GM12892 (cell line): ENCODE data around the gene LGALS9.
"Not testable (repeated sequence)": the region's sequence is repeated elsewhere in the genome, so short reads cannot be mapped to it uniquely, and the experiment has no call there.

Source experiments
- POLR2A ChIP-seq: IDR thresholded peaks from 2 replicates; pipeline ENCODE4 v1.6.1; 2011; ENCODE audit warnings: low read depth, low read length, control low read depth
- POLR2AphosphoS5 ChIP-seq: IDR thresholded peaks from 2 replicates; pipeline ENCODE4 v1.6.1; 2011; ENCODE audit warnings: low read depth, low read length, control low read depth
- TAF1 ChIP-seq: IDR thresholded peaks from 2 replicates; pipeline ENCODE4 v1.6.1; 2011; ENCODE audit warnings: low read depth, mild to moderate bottlenecking, control low read depth, low read length, borderline replicate concordance

DNA sequence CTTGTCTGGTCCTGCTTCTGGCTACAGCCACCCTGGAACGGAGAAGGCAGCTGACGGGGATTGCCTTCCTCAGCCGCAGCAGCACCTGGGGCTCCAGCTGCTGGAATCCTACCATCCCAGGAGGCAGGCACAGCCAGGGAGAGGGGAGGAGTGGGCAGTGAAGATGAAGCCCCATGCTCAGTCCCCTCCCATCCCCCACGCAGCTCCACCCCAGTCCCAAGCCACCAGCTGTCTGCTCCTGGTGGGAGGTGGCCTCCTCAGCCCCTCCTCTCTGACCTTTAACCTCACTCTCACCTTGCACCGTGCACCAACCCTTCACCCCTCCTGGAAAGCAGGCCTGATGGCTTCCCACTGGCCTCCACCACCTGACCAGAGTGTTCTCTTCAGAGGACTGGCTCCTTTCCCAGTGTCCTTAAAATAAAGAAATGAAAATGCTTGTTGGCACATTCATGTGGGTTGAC is 18.2 kb downstream of the LGALS9 start:
- TF ChIP-seq POLR2A, POLR2AphosphoS5, TAF1: not testable (repeated sequence)
